Measurements from ENCODE around the gene ITIH6.
A peak's percentile ranks its signal among the peaks of the same experiment; 100 is the strongest.
"Not testable (repeated sequence)": the region's sequence is repeated elsewhere in the genome, so short reads cannot be mapped to it uniquely, and the experiment has no call there.

Gene ITIH6

GRCh38 chrX:54798137-54798536 is at the start of gene ITIH6:
TSS of gene ITIH6 (minus strand) at chrX:54798255. CDS start at chrX:54798210, 45 bp downstream.
- no peak for DNase-seq (ENCODE audit: low read depth)

GRCh38 chrX:54847700-54848099 is 49.6 kb upstream of the ITIH6 start:
- DNase-seq (ENCODE audit: low read depth), result not testable (repeated sequence)

- no peak for DNase-seq (ENCODE audit: low read depth)
Observed at GRCh38 chrX:54843050-54843449, 45.0 kb upstream of the ITIH6 start.

- DNase-seq (ENCODE audit: low read depth), result no peak
Observed at GRCh38 chrX:54842607-54843006, 44.6 kb upstream of the ITIH6 start.

- not testable (repeated sequence) for DNase-seq (ENCODE audit: low read depth)
Observed at GRCh38 chrX:54841184-54841874, 43.3 kb upstream of the ITIH6 start.

- no peak for DNase-seq (ENCODE audit: low read depth)
Observed at GRCh38 chrX:54838583-54838982, 40.5 kb upstream of the ITIH6 start.

GRCh38 chrX:54826598-54826997 is 28.5 kb upstream of the ITIH6 start:
- no peak for DNase-seq (ENCODE audit: low read depth)

- no peak for DNase-seq (ENCODE audit: low read depth)
Observed at GRCh38 chrX:54825716-54826438, 27.8 kb upstream of the ITIH6 start.

GRCh38 chrX:54824722-54825121 is 26.7 kb upstream of the ITIH6 start:
- no peak for DNase-seq (ENCODE audit: low read depth)

GRCh38 chrX:54824195-54824594 is 26.1 kb upstream of the ITIH6 start:
- no peak for DNase-seq (ENCODE audit: low read depth)

GRCh38 chrX:54821310-54821709 is 23.3 kb upstream of the ITIH6 start:
- no peak for DNase-seq (ENCODE audit: low read depth)

- no peak for DNase-seq (ENCODE audit: low read depth)
Observed at GRCh38 chrX:54820737-54821136, 22.7 kb upstream of the ITIH6 start.

- DNase-seq (ENCODE audit: low read depth), result no peak
Observed at GRCh38 chrX:54819201-54819600, 21.1 kb upstream of the ITIH6 start.

GRCh38 chrX:54818221-54818620 is 20.2 kb upstream of the ITIH6 start:
- DNase-seq (ENCODE audit: low read depth), result no peak

GRCh38 chrX:54817220-54817820 is 19.3 kb upstream of the ITIH6 start:
- no peak for DNase-seq (ENCODE audit: low read depth)

GRCh38 chrX:54812306-54812705 is 14.3 kb upstream of the ITIH6 start:
- no peak for DNase-seq (ENCODE audit: low read depth)

- DNase-seq (ENCODE audit: low read depth), result no peak
Observed at GRCh38 chrX:54811301-54811885, 13.3 kb upstream of the ITIH6 start.

- DNase-seq (ENCODE audit: low read depth), result no peak
Observed at GRCh38 chrX:54810532-54810931, 12.5 kb upstream of the ITIH6 start.

GRCh38 chrX:54808605-54809483 is 10.8 kb upstream of the ITIH6 start:
- DNase-seq (ENCODE audit: low read depth), result peak; percentile 89

- peak; percentile 16 for DNase-seq (ENCODE audit: low read depth)
Observed at GRCh38 chrX:54808109-54808604, 10.1 kb upstream of the ITIH6 start.

- peak; percentile 5 for DNase-seq (ENCODE audit: low read depth)
Observed at GRCh38 chrX:54807524-54808108, 9.6 kb upstream of the ITIH6 start, which contains the start of gene MAGED2. TSS of gene MAGED2 (plus strand) at chrX:54807745. CDS start at chrX:54809332, 1,587 bp downstream.
